ENCODE data around the gene RELA.

DNA sequence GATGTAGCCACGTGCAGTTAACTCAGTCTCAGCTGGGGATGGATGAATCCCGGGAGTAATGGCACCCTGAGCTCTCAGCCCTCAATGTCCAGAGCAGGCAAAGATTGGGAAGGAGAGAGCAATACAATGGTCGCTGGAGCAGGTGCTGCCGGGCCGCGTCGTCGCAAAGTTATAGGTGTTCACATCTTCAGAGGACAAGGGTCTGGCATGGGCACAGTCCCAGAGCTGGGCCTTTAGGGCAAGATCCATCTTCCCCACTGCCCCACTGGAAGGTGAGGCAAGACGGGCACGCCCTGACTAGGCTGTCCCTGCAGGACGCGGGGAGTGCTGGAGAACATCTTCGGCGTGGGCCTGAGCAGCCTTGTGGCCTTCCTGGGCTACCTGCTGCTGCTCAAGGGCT lies 39.5 kb downstream of the RELA start:
- TF ChIP-seq CTCF (IDR thresholded peaks at IDR 0.05): no peak
- no peak for TF ChIP-seq EZH2 (IDR thresholded peaks at IDR 0.05; ENCODE audit: borderline replicate concordance, insufficient read depth, low read depth, low read length, poor library complexity, severe bottlenecking)

All from B cell (primary cell).